ENCODE data around the gene KRT14.

DNA sequence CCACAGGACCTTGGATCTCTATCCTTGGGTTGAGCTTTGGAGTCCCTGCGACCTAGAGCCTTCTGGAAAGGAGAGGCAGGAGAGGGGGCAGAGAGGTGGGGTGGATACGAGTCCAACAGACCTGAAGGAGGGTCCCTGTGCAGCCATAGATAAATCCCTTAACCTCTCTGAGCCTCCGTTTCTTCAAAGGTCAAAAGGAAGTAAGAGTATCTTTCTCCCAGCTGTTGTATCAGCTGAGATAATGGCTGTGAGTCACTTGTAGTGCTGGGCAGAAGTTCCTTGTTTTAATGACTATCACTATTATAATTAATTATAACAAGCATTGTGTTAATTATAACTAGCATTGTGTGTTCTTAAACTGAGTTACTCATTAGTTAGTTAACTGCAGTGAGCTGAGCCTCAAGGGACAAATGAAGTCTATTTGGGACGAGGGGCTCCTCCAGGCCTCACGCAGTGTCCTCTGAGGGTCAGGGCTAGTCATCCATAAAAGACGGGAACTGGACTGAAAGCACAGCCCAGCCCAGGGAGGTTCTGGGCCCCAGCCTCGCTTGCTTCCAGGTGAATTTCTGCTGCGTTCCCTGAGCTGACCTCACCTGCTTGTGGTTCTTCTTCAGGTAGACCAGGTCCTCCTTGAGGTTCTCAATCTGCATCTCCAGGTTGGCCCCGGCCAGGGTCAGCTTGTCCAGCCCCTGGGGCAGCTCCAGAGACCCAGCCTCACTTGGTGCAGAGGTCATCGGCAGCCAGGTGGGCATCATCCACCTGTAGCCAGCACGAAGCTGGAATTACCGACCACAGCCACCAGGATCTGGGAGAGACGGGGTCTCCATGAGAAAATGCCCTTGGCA lies 43.4 kb upstream of the KRT14 start:
- TF ChIP-seq CTCF (IDR thresholded peaks at IDR 0.05; ENCODE audit: insufficient read depth, low read depth, low read length) (no peak), EZH2 (IDR thresholded peaks at IDR 0.05; ENCODE audit: insufficient read depth, low read length) (no peak)

All from astrocyte (in vitro differentiated cells and primary cell).